Loucy (cell line): ENCODE measurements around the gene FYN.

Experiments used
- CTCF ChIP-seq: fragments of 200-600 bp; sonication (generic); conservative IDR thresholded peaks from 2 replicates; pipeline ENCODE4 v1.5.1; 2014; ENCODE audit warnings: mild to moderate bottlenecking, antibody characterized with exemption, low read length
- EZH2phosphoT487 ChIP-seq: fragments of 200-600 bp; IDR thresholded peaks from 2 replicates; pipeline ENCODE4 v1.6.1; 2018; ENCODE audit warnings: antibody characterized with exemption, mild to moderate bottlenecking, moderate library complexity, borderline replicate concordance

DNA sequence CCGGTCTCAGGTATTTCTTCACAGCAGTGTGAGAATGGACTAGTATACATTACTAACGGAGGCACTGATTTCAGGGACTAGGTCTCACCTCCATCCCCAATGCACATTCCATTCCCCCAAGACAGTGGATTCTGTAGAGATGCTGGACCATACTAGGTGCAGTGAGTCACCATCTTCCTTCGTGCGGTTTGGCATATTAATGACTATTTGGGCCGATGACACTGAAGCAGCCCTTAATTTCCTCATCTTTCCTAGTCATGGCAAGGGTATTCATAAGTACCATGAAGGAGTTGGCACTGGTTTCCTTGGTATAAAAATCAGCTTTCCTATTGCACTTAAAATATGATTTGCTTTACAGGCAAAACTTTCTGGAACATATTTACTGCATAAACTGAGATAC, 146.2 kb downstream of the FYN start:
- no peak for TF ChIP-seq CTCF
- no peak for TF ChIP-seq EZH2phosphoT487
